K562 (cell line): Measurements from ENCODE around the gene BCO1. TPM values are rescaled to one million over a fixed set of nuclear protein-coding genes. Genes with fewer than 3 reads are reported as not detected.

Source experiments
- ATAC-seq: fragments of 200-7000 bp; cut with Tn5 transposase; 3 replicates; pipeline ENCODE4 v1.9.1; 2020; ENCODE audit warnings: moderate library complexity
- BruUV-seq: library from RNA; stranded (reverse); fragments of 400-500 nt; replicated peaks from 2 replicates; lab custom pipeline; 2021; lab: Mats Ljungman, UMichigan
- CTCF ChIA-PET: fragments of 300-600 bp; formaldehyde crosslinking; extraction: SDS; loops from one replicate; lab custom pipeline; 2021; ENCODE audit warnings: low intra/inter-chr PET ratio; lab: Yijun Ruan, JAX
- POLR2A ChIA-PET: fragments of 300-600, 350-650 bp; sonication (Branson Sonifier 250); formaldehyde crosslinking; extraction: SDS; loops from one replicate; lab custom pipeline; 2021; ENCODE audit warnings: antibody characterized with exemption, inconsistent platforms; lab: Yijun Ruan, JAX
- DNase-seq, 4 experiments: peaks; one replicate each; pipeline versions ENCODE4 v3.0.0 to v3.0.0-alpha.2; 2011 to 2018; ENCODE audit warnings: low spot score in 3 of 4, mixed read lengths in 3 of 4; ENCODE audit errors: extremely low read depth in 1 of 4
- FAIRE-seq: peaks from 2 replicates; lab custom pipeline; 2011; peaks lifted over from hg19 to GRCh38; lab: Jason Lieb, UNC
- H2AFZ ChIP-seq: 2 replicates; pipeline ENCODE4 v1.6.0; 2011; ENCODE audit warnings: low read depth, low read length, control low read depth, inconsistent platforms
- H3K27ac ChIP-seq: fragments of 200-600 bp; 3 replicates; pipeline ENCODE4 v1.8.0; 2011; ENCODE audit warnings: low read depth, mild to moderate bottlenecking, control low read depth, inconsistent platforms, low read length, moderate library complexity, mixed read lengths; ENCODE audit errors: extremely low read depth
- H3K27me3 ChIP-seq, 2 experiments: fragments of 300-600 bp in 1 of 2; 2 replicates in 1 of 2; 3 replicates in 1 of 2; pipeline versions ENCODE4 v1.6.0 to v1.8.0; 2011; ENCODE audit warnings: inconsistent platforms in 2 of 2, low read length in 2 of 2, mild to moderate bottlenecking in 1 of 2, mixed read lengths in 1 of 2, moderate library complexity in 1 of 2; ENCODE audit not compliant: control insufficient read depth in 2 of 2, insufficient read depth in 2 of 2
- H3K36me3 ChIP-seq: fragments of 300-600 bp; 3 replicates; pipeline ENCODE4 v1.8.0; 2011; ENCODE audit warnings: mild to moderate bottlenecking, low read length, inconsistent platforms; ENCODE audit not compliant: control insufficient read depth, insufficient read depth
- H3K4me1 ChIP-seq, 2 experiments: fragments of 200-600 bp in 1 of 2; replicated peaks in 1 of 2; 2 replicates in 1 of 2; 3 replicates in 1 of 2; pipeline versions ENCODE4 v1.5.1 to v1.8.0; 2011; ENCODE audit warnings: inconsistent platforms in 2 of 2, low read length in 2 of 2, mild to moderate bottlenecking in 1 of 2, mixed read lengths in 1 of 2, moderate library complexity in 1 of 2; ENCODE audit not compliant: control insufficient read depth in 2 of 2, insufficient read depth in 2 of 2
- H3K4me2 ChIP-seq: 2 replicates; pipeline ENCODE4 v1.6.1; 2011; ENCODE audit warnings: low read length, control low read depth, inconsistent platforms, mixed read lengths; ENCODE audit not compliant: insufficient read depth
- H3K4me3 ChIP-seq: fragments of 200-600 bp; sonication (generic), shearing (Covaris generic); 2 replicates; pipeline ENCODE4 v1.5.1; 2016; ENCODE audit warnings: control low read depth, inconsistent platforms
- H3K79me2 ChIP-seq: fragments of 200-600 bp; 3 replicates; pipeline ENCODE4 v1.8.0; 2011; ENCODE audit warnings: low read length, inconsistent platforms; ENCODE audit not compliant: control insufficient read depth, insufficient read depth
- H3K9ac ChIP-seq, 2 experiments: 2 replicates each; pipeline versions ENCODE4 v1.6.0 to v1.6.1; 2011; ENCODE audit warnings: low read depth in 2 of 2, low read length in 2 of 2, control low read depth in 1 of 2, inconsistent platforms in 1 of 2, mild to moderate bottlenecking in 1 of 2, mixed read lengths in 1 of 2; ENCODE audit not compliant: insufficient read depth in 1 of 2
- H3K9me1 ChIP-seq: one replicate; pipeline ENCODE4 v1.6.0; 2011; ENCODE audit warnings: inconsistent platforms, mild to moderate bottlenecking, low read length, moderate library complexity; ENCODE audit not compliant: control insufficient read depth, insufficient read depth
- H3K9me3 ChIP-seq: replicated peaks from 2 replicates; pipeline ENCODE4 v1.5.1; 2011; ENCODE audit warnings: low read depth, low read length, inconsistent platforms; ENCODE audit not compliant: control insufficient read depth, insufficient read depth
- H4K20me1 ChIP-seq: replicated peaks from 2 replicates; pipeline ENCODE4 v1.6.1; 2011; ENCODE audit warnings: low read length, inconsistent platforms, mixed read lengths; ENCODE audit not compliant: control insufficient read depth, insufficient read depth
- CEBPB ChIP-seq: fragments of 450-650 bp; IDR thresholded peaks from 2 replicates; pipeline ENCODE4 v1.6.1; 2016; ENCODE audit warnings: missing genetic modification characterization, missing compliant biosample characterization
- DDX20 ChIP-seq: fragments of 450-650 bp; IDR thresholded peaks from 2 replicates; pipeline ENCODE4 v1.6.1; 2016; ENCODE audit warnings: missing genetic modification characterization, low read depth, mild to moderate bottlenecking, missing compliant biosample characterization, moderate library complexity
- ETS2 ChIP-seq: IDR thresholded peaks from 2 replicates; pipeline ENCODE4 v1.6.1; 2016; ENCODE audit warnings: borderline replicate concordance, missing genetic modification characterization, mild to moderate bottlenecking, moderate library complexity, missing compliant biosample characterization; ENCODE audit not compliant: poor library complexity, severe bottlenecking
- ETV5 ChIP-seq: sonication (generic); formaldehyde crosslinking; IDR thresholded peaks from 2 replicates; pipeline ENCODE4 v1.4.0; 2020; ENCODE audit warnings: low read depth, mild to moderate bottlenecking, missing genetic modification reagents
- FUS ChIP-seq: fragments of 200-400 bp; formaldehyde crosslinking; optimal IDR thresholded peaks from 2 replicates; pipeline ENCODE3; 2017; ENCODE audit warnings: low read depth, low read length
- SNIP1 ChIP-seq: fragments of 450-650 bp; IDR thresholded peaks from 2 replicates; pipeline ENCODE4 v1.7.1; 2017; ENCODE audit warnings: low read depth, mild to moderate bottlenecking
- WGBS: fragments of 100-300 bp; shearing (Covaris generic); methylation state at CpG from one replicate; pipeline ENCODE4 v1.1.6; 2016; ENCODE audit warnings: low coverage, mixed read lengths; ENCODE audit not compliant: insufficient coverage; ENCODE audit errors: missing lambda C conversion rate; 5-methylcytosine and 5-hydroxymethylcytosine counted together
- in situ Hi-C: fragments of 300-500 bp; cut with MboI; formaldehyde crosslinking; loops from 4 replicates; pipeline ENCODE4 v1.15.0; 2018; ENCODE audit warnings: inconsistent platforms, mixed read lengths
- intact Hi-C: fragments of 100-400 bp; cut with micrococcal nuclease; formaldehyde crosslinking; loops from 2 replicates; pipeline ENCODE4 v1.14.2; 2022
- polyA plus RNA-seq, 8 experiments: library from polyadenylated mRNA; depleted of rRNA in 4 of 8; stranded (reverse) in 5 of 8; unstranded in 3 of 8; fragments of >200 nt; fragmentation: Nextera tagmentation in 2 of 8; fragmentation: Illumina TruSeq in 1 of 8; extraction: Ambion mirVana in 2 of 8; extraction: Trizol in 1 of 8; gene quantifications; 2 replicates each; pipeline versions ENCODE4 v1.2.1 to v1.2.3, GENCODE V29; 2011 to 2014; ENCODE audit warnings: inconsistent platforms in 1 of 8, missing spikeins in 1 of 8
- total RNA-seq, 7 experiments: library from RNA; depleted of rRNA in 6 of 7; stranded (reverse); fragments of >200 nt in 6 of 7; fragmentation: Illumina TruSeq in 2 of 7; extraction: Trizol in 2 of 7; gene quantifications; 2 replicates each; pipeline versions ENCODE4 v1.2.1 to v1.2.3, GENCODE V29; 2011 to 2021; ENCODE audit warnings: low replicate concordance in 1 of 7
- TF ChIP-seq, protein P1 (sequence below): sonication (generic); IDR thresholded peaks from 2 replicates; pipeline ENCODE4 v1.6.1; 2016
- TF ChIP-seq, protein P2 (sequence below): sonication (generic); formaldehyde crosslinking; IDR thresholded peaks from 2 replicates; pipeline ENCODE4 v1.8.1; 2023; ENCODE audit warnings: mild to moderate bottlenecking, missing genetic modification reagents

The BCO1 gene
- total and polyA plus RNA-seq, 9 of the 15 experiments (the other 6 are each of a cell fraction or from before 2014, with no cell fraction given): not detected

DNA sequence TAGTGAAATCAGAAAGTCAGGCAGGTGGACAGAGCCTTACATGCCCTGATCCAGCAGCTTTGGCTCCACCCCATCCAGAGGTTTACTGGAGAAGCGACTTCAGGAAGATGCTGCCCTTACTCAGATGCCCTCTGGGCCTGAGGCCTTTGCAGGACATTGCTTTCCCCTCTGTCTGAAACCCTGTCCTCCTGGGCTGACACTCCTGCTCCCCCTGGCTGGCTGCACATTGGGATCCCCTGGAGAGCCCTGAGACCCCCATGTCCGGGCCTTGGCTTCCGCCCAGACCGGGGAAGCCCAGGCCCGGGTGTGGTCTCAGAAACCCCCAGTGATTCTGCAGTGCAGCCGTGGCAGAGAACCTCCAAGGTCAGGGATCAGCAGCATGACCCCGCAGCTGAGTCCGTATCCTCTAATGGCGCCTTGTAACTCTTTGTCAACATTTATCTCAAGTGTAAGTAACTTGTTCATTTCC is 36.6 kb downstream of the BCO1 start:
- H3K4me3 ChIP-seq: no peak overlapping the region
- BruUV-seq: no TSS peak
- no peaks in the 10 kb centered on the region for H3K79me2 ChIP-seq
- POLR2A ChIA-PET: interaction anchor here (2.6 kb wide), 1 partner anchor 10 kb away, joined by 9 read pairs; no protein-coding TSS in a partner anchor
- H3K27me3 ChIP-seq: peaks cover 13 to 53% of the 10 kb centered on the region in 2 experiments
- H3K4me1 ChIP-seq: peaks cover 0 to 10% of the 10 kb centered on the region in 2 experiments; a peak in 3 of 5 replicates
- no peaks in the 10 kb centered on the region for H3K9me1 ChIP-seq
- in situ Hi-C loops (no loop called here), intact Hi-C loops (no loop called here)
- CTCF ChIA-PET: no interaction called here
- H2AFZ ChIP-seq: no peak overlapping the region
- no peak overlapping the region for H3K4me2 ChIP-seq
- DNase-seq (no peak), FAIRE-seq (no peak), ATAC-seq (peak; percentile 12; the same call in 2 of the 3 replicates)
- 24% methylated on average over 9 of the region's 9 CpGs for WGBS
- H3K27ac ChIP-seq: no peak overlapping the region
- H3K9me3 ChIP-seq: no peaks in the 10 kb centered on the region
- H3K9ac ChIP-seq: no peak overlapping the region
- H4K20me1 ChIP-seq: no peaks in the 10 kb centered on the region
- TF ChIP-seq, protein P1, sequence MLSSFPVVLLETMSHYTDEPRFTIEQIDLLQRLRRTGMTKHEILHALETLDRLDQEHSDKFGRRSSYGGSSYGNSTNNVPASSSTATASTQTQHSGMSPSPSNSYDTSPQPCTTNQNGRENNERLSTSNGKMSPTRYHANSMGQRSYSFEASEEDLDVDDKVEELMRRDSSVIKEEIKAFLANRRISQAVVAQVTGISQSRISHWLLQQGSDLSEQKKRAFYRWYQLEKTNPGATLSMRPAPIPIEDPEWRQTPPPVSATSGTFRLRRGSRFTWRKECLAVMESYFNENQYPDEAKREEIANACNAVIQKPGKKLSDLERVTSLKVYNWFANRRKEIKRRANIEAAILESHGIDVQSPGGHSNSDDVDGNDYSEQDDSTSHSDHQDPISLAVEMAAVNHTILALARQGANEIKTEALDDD: no peak
- TF ChIP-seq, protein P2, sequence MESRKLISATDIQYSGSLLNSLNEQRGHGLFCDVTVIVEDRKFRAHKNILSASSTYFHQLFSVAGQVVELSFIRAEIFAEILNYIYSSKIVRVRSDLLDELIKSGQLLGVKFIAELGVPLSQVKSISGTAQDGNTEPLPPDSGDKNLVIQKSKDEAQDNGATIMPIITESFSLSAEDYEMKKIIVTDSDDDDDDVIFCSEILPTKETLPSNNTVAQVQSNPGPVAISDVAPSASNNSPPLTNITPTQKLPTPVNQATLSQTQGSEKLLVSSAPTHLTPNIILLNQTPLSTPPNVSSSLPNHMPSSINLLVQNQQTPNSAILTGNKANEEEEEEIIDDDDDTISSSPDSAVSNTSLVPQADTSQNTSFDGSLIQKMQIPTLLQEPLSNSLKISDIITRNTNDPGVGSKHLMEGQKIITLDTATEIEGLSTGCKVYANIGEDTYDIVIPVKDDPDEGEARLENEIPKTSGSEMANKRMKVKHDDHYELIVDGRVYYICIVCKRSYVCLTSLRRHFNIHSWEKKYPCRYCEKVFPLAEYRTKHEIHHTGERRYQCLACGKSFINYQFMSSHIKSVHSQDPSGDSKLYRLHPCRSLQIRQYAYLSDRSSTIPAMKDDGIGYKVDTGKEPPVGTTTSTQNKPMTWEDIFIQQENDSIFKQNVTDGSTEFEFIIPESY (CRISPR knock-in tag): no peak
- no peak for TF ChIP-seq ETV5 (CRISPR knock-in tag)
- no peak for TF ChIP-seq ETS2 (tag)
- no peak for TF ChIP-seq DDX20 (tag)
- no peak for TF ChIP-seq FUS
- no peak for TF ChIP-seq CEBPB
- TF ChIP-seq SNIP1: no peak
- no peaks in the 10 kb centered on the region for H3K36me3 ChIP-seq
